NCI-H510A (cell line): ENCODE measurements around the gene NQO2.
"Not testable (repeated sequence)": the region's sequence is repeated elsewhere in the genome, so short reads cannot be mapped to it uniquely, and the experiment has no call there.

Experiments used
- DNase-seq: peaks from one replicate; lab custom pipeline; 2025; lab: John Stamatoyannopoulos, UW

NQO2 gene

GRCh38 chr6:2970034-2970685 lies 29.5 kb upstream of the NQO2 start:
- no peak for DNase-seq

GRCh38 chr6:2970753-2971419 lies 28.8 kb upstream of the NQO2 start:
- no peak for DNase-seq

- no peak for DNase-seq
Observed at GRCh38 chr6:2971420-2972218, 28.1 kb upstream of the NQO2 start, which contains the start of gene SERPINB6. TSS of gene SERPINB6 (minus strand) at chr6:2971567. CDS start at chr6:2959332, 12,235 bp downstream.

- DNase-seq, result not testable (repeated sequence)
Observed at GRCh38 chr6:2972219-2972487, 27.5 kb upstream of the NQO2 start.

- not testable (repeated sequence) for DNase-seq
Observed at GRCh38 chr6:2972685-2973084, 27.0 kb upstream of the NQO2 start.

GRCh38 chr6:2973180-2973579 lies 26.5 kb upstream of the NQO2 start:
- DNase-seq, result not testable (repeated sequence)

GRCh38 chr6:2973676-2974075 lies 26.0 kb upstream of the NQO2 start:
- DNase-seq, result no peak

GRCh38 chr6:2976060-2976459 lies 23.6 kb upstream of the NQO2 start:
- no peak for DNase-seq

- DNase-seq, result no peak
Observed at GRCh38 chr6:2976571-2977085, 23.1 kb upstream of the NQO2 start.

GRCh38 chr6:2977290-2977689 lies 22.4 kb upstream of the NQO2 start:
- no peak for DNase-seq

- no peak for DNase-seq
Observed at GRCh38 chr6:2977799-2978590, 21.7 kb upstream of the NQO2 start.

- DNase-seq, result no peak
Observed at GRCh38 chr6:2978923-2979322, 20.8 kb upstream of the NQO2 start.

- DNase-seq, result no peak
Observed at GRCh38 chr6:2979819-2980464, 19.8 kb upstream of the NQO2 start.

- no peak for DNase-seq
Observed at GRCh38 chr6:2980465-2980855, 19.2 kb upstream of the NQO2 start.

GRCh38 chr6:2982426-2983117 lies 17.1 kb upstream of the NQO2 start:
- DNase-seq, result no peak

- no peak for DNase-seq
Observed at GRCh38 chr6:2984738-2985406, 14.8 kb upstream of the NQO2 start.

- DNase-seq, result no peak
Observed at GRCh38 chr6:2986722-2987221, 12.9 kb upstream of the NQO2 start.

- no peak for DNase-seq
Observed at GRCh38 chr6:2988094-2988425, 11.6 kb upstream of the NQO2 start.

- DNase-seq, result peak; percentile 67
Observed at GRCh38 chr6:2988426-2989331, 11.0 kb upstream of the NQO2 start.
